CD4-positive, alpha-beta memory T cell (primary cell): ENCODE data around the gene CCDC47. TPM values are rescaled to one million over a fixed set of nuclear protein-coding genes. Genes with fewer than 3 reads are reported as not detected.

Experiments used
- CTCF ChIA-PET: fragments of 350-600 bp; sonication (Branson Sonifier 250); formaldehyde crosslinking; loops from one replicate; lab custom pipeline; 2021; ENCODE audit warnings: inconsistent platforms; ENCODE audit not compliant: partially characterized antibody; lab: Charles Lee
- POLR2A ChIA-PET: fragments of 350-600 bp; sonication (Branson Sonifier 250); formaldehyde crosslinking; loops from one replicate; lab custom pipeline; 2021; ENCODE audit not compliant: partially characterized antibody; lab: Charles Lee
- DNase-seq, 5 donors: peaks; one replicate each; pipeline versions ENCODE4 v3.0.0 to v3.0.0-alpha.2; 2020 to 2022; ENCODE audit warnings: mixed read lengths in 1 of 5
- H3K27ac ChIP-seq: one replicate; pipeline ENCODE4 v1.7.0; 2013; ENCODE audit warnings: low read depth, low read length
- H3K27me3 ChIP-seq: 2 replicates; pipeline ENCODE4 v1.7.0; 2013; ENCODE audit warnings: mild to moderate bottlenecking, low read length, moderate library complexity; ENCODE audit not compliant: insufficient read depth
- H3K36me3 ChIP-seq: 2 replicates; pipeline ENCODE4 v1.7.0; 2013; ENCODE audit warnings: mild to moderate bottlenecking, low read length, moderate library complexity; ENCODE audit not compliant: insufficient read depth
- H3K4me1 ChIP-seq: 2 replicates; pipeline ENCODE4 v1.7.0; 2013; ENCODE audit warnings: mild to moderate bottlenecking, low read length, moderate library complexity; ENCODE audit not compliant: insufficient read depth
- H3K4me3 ChIP-seq, 2 donors: one replicate each; pipeline ENCODE4 v1.7.0; 2013; ENCODE audit warnings: low read length in 2 of 2, mild to moderate bottlenecking in 1 of 2
- H3K9me3 ChIP-seq, 2 donors: one replicate each; pipeline ENCODE4 v1.7.0; 2013; ENCODE audit warnings: low read length in 2 of 2, control low read depth in 1 of 2; ENCODE audit not compliant: control insufficient read depth in 1 of 2
- H3K27ac Mint-ChIP-seq, 7 donors: one replicate each; pipeline ENCODE4 v1.8.0; 2020 to 2021; ENCODE audit warnings: mixed read lengths in 7 of 7, mild to moderate bottlenecking in 6 of 7, inconsistent platforms in 3 of 7, moderate library complexity in 3 of 7
- H3K27me3 Mint-ChIP-seq, 2 donors: one replicate each; pipeline ENCODE4 v1.8.0; 2020 to 2021; ENCODE audit warnings: mixed read lengths in 2 of 2
- H3K36me3 Mint-ChIP-seq, 2 donors: one replicate each; pipeline ENCODE4 v1.8.0; 2020 to 2021; ENCODE audit warnings: mixed read lengths in 2 of 2, inconsistent platforms in 1 of 2, mild to moderate bottlenecking in 1 of 2
- H3K4me1 Mint-ChIP-seq, 4 donors: one replicate each; pipeline ENCODE4 v1.8.0; 2020 to 2021; ENCODE audit warnings: mixed read lengths in 4 of 4, mild to moderate bottlenecking in 1 of 4
- H3K4me3 Mint-ChIP-seq, 8 donors: one replicate each; pipeline ENCODE4 v1.8.0; 2020 to 2021; ENCODE audit warnings: mixed read lengths in 8 of 8, mild to moderate bottlenecking in 7 of 8, moderate library complexity in 6 of 8, inconsistent platforms in 3 of 8
- H3K9me3 Mint-ChIP-seq, 8 donors: one replicate each; pipeline ENCODE4 v1.8.0; 2020 to 2021; ENCODE audit warnings: mixed read lengths in 8 of 8, mild to moderate bottlenecking in 5 of 8, inconsistent platforms in 3 of 8, moderate library complexity in 1 of 8
- intact Hi-C: fragments of 100-400 bp; cut with micrococcal nuclease; formaldehyde crosslinking; loops from one replicate; pipeline ENCODE4 v1.15.1; 2023
- polyA plus RNA-seq, 2 donors: library from polyadenylated mRNA; unstranded; fragments of 300-500 nt; fragmentation: Illumina TruSeq; gene quantifications; one replicate each; pipeline ENCODE4 v1.2.3, GENCODE V29; 2021
- total RNA-seq, 2 experiments: library from RNA; stranded (reverse); gene quantifications; one replicate each; pipeline ENCODE4 v1.2.3, GENCODE V29; 2021

CCDC47 gene
- total and polyA plus RNA-seq, 4 experiments from 2014 or later: 31.3 to 46.9 (median 37.9) TPM

DNA sequence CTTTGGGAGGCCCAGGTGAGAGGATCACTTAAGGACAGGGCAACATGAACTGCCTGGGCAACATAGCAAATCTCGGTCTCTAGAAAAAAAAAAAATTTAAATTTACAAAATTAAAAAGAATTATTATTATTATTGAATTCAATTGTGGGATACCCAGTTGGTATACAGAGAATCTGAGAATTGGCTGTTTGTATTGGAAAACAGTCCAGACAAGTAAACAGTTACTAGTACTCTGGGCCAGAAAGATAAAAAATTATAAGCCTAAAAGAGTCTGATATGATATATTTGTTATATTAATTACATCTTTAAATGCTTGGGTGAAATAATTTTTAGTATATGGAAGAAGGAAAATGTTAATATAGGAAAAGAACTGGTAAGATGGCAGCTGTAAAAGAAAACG, 15.0 kb downstream of the CCDC47 start:
- CTCF ChIA-PET: no interaction called here
- Mint-ChIP-seq H3K27ac (peak overlapping the region in 2 of 7 donors; percentile 25 to 48), H3K27me3 (no peaks in the 10 kb centered on the region), H3K36me3 (peaks cover 33 to 68% of the 10 kb centered on the region in 2 donors), H3K4me1 (peaks cover 0 to 1% (median 0%) of the 10 kb centered on the region in 4 donors), H3K4me3 (no peak overlapping the region), H3K9me3 (no peaks in the 10 kb centered on the region)
- no peaks in the 10 kb centered on the region for H3K4me1 ChIP-seq
- no peaks in the 10 kb centered on the region for H3K9me3 ChIP-seq
- no peaks in the 10 kb centered on the region for H3K27me3 ChIP-seq
- H3K36me3 ChIP-seq: peaks cover 63% of the 10 kb centered on the region
- no peak overlapping the region for H3K4me3 ChIP-seq
- no peak overlapping the region for H3K27ac ChIP-seq
- intact Hi-C loops: no loop called here
- POLR2A ChIA-PET: interaction anchor here (1.2 kb wide), 1 partner anchor 17 kb away, joined by 4 read pairs; no protein-coding TSS in a partner anchor
- no peak for DNase-seq

DNA sequence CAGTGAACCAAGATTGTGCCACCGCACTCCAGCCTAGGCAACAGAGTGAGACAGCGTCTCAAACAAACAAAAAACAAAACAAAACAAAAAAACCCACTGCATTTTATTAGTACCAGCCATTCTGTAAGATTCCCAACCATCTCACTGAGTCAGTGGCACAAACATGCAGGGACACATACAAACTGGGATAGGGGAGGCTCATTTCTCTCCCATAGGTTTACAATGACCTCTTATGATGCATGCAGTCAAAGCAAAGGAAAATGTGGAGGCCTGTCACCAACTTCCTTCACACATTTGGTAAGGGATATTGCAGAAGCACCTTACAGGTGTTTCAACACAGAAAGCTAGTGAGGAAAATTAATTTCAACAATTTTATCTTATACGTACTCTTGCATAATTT, 19.4 kb downstream of the CCDC47 start:
- POLR2A ChIA-PET: no interaction called here
- H3K9me3 Mint-ChIP-seq: no peaks in the 10 kb centered on the region
- CTCF ChIA-PET: no interaction called here

DNA sequence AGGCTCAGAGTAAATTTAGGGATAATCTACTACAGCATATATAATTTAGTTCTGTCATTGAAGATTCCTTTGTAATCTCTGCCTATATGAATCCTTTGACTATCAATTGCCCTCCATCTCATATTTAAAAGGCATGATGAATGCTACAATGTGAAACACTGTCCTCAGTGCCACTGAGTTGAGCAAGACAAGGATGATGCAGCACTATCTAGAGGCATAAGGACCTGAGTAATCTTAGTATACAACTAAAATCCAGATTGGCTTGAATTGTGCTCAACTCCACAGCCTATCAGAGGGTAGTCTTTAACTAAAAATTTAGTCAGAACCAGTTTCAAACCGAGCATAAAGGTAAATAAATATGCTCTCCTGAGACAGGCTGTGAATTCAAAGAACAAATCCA, 20.2 kb downstream of the CCDC47 start:
- peak overlapping the region in 1 of 8 donors; percentile 57 for H3K4me3 Mint-ChIP-seq
- Histone ChIP-seq H3K27ac (no peak overlapping the region), H3K9me3 (no peaks in the 10 kb centered on the region), H3K36me3 (peaks cover 40% of the 10 kb centered on the region), H3K4me3 (no peak overlapping the region), H3K4me1 (peaks cover 10% of the 10 kb centered on the region), H3K27me3 (no peaks in the 10 kb centered on the region)
- peaks cover 37 to 60% of the 10 kb centered on the region in 2 donors for H3K36me3 Mint-ChIP-seq
- H3K27me3 Mint-ChIP-seq: no peaks in the 10 kb centered on the region
- no peaks in the 10 kb centered on the region for H3K9me3 Mint-ChIP-seq
- CTCF ChIA-PET: interaction anchor here (1.1 kb wide), 1 partner anchor 17 kb away, joined by 3 read pairs; no protein-coding TSS in a partner anchor
- intact Hi-C loops: loop anchor here (2.0 kb wide), 1 partner anchor 14 kb away; no protein-coding TSS in a partner anchor
- H3K27ac Mint-ChIP-seq: peak overlapping the region in 2 of 7 donors; percentile 4 to 46
- POLR2A ChIA-PET: interaction anchor here (1.2 to 1.7 kb wide), 3 partner anchors 11 to 52 kb away, joined by 3 to 11 read pairs (median 5); partner anchors contain the start of genes CCDC47, DDX42 and STRADA
- no peak for DNase-seq
- peaks cover 7 to 16% (median 8%) of the 10 kb centered on the region in 4 donors for H3K4me1 Mint-ChIP-seq

More for the DNA sequence above, 19.4 kb downstream of the CCDC47 start:
- Mint-ChIP-seq H3K27ac (peak overlapping the region in 2 of 7 donors; percentile 15 to 53), H3K36me3 (peaks cover 37 to 62% of the 10 kb centered on the region in 2 donors), H3K4me3 (no peak overlapping the region), H3K4me1 (peaks cover 7 to 16% (median 8%) of the 10 kb centered on the region in 4 donors), H3K27me3 (no peaks in the 10 kb centered on the region)
- intact Hi-C loops: no loop called here
- no peak overlapping the region for H3K27ac ChIP-seq
- no peaks in the 10 kb centered on the region for H3K9me3 ChIP-seq
- DNase-seq: no peak
- peaks cover 10% of the 10 kb centered on the region for H3K4me1 ChIP-seq
- peaks cover 40% of the 10 kb centered on the region for H3K36me3 ChIP-seq
- no peaks in the 10 kb centered on the region for H3K27me3 ChIP-seq
- no peak overlapping the region for H3K4me3 ChIP-seq

DNA sequence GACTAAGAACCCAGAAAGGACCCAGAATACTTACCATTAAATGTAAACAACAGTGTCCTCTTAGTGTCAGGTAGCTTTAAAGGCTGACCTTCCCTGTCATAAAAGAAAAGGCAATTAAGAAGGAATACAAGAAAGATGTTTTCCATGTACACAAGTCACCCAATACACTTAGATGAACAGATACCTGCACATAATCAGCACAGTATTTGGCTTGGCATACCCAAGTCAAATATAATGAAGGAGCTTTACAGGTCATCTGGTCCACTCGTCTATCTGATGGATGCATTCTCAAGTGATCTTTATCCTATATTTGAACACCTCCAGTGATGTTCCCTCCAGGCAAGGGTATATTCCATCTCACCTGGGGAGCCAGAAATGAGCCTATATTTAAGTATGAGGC, 20.7 kb downstream of the CCDC47 start:
- intact Hi-C loops: loop anchor here (1.0 to 2.0 kb wide), 2 partner anchors 10 to 14 kb away; no protein-coding TSS in a partner anchor
- ChIA-PET POLR2A (interaction anchor here (0.7 to 1.7 kb wide), 5 partner anchors 10 to 746 kb away, joined by 3 to 11 read pairs (median 4); partner anchors contain the start of genes CCDC47, DDX42 and STRADA), CTCF (interaction anchor here (1.1 kb wide), 2 partner anchors 17 to 19 kb away, joined by 3 read pairs; no protein-coding TSS in a partner anchor)
- Histone ChIP-seq H3K27ac (no peak overlapping the region), H3K4me3 (no peak overlapping the region), H3K36me3 (peaks cover 36% of the 10 kb centered on the region), H3K27me3 (no peaks in the 10 kb centered on the region), H3K9me3 (no peaks in the 10 kb centered on the region), H3K4me1 (peaks cover 10% of the 10 kb centered on the region)
- no peak for DNase-seq
- peaks cover 7 to 16% (median 8%) of the 10 kb centered on the region in 4 donors for H3K4me1 Mint-ChIP-seq
- peak overlapping the region in 1 of 8 donors; percentile 57 for H3K4me3 Mint-ChIP-seq
- H3K9me3 Mint-ChIP-seq: no peaks in the 10 kb centered on the region
- H3K27me3 Mint-ChIP-seq: no peaks in the 10 kb centered on the region
- H3K36me3 Mint-ChIP-seq: peaks cover 32 to 57% of the 10 kb centered on the region in 2 donors
- peak overlapping the region in 2 of 7 donors; percentile 22 to 65 for H3K27ac Mint-ChIP-seq

DNA sequence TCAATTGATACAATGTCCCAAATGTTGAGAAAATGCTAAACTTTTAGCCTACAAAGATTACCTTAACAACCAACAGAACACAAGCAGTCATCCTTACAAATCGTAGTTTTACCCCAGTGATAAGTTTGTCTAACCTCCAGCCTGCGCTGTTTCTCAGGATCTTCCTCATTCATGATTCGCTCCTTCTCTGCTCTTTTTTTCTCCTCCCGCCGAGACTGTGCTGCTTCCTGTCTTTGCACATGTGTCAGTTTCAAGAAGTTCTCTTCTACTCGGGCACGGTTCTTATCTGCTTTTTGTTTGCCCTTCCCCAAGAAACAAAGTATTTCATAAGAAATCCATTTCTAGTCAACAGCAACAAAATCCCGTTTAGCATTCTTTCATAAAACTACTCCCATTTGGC, 21.6 kb downstream of the CCDC47 start:
- Histone ChIP-seq H3K9me3 (no peaks in the 10 kb centered on the region), H3K4me3 (no peak overlapping the region), H3K27me3 (no peaks in the 10 kb centered on the region), H3K36me3 (peaks cover 32% of the 10 kb centered on the region), H3K27ac (peak overlapping the region; percentile 33), H3K4me1 (peaks cover 10% of the 10 kb centered on the region)
- Mint-ChIP-seq H3K9me3 (no peaks in the 10 kb centered on the region), H3K27ac (peak overlapping the region; percentile 69 to 93 (median 73)), H3K4me1 (peaks cover 7 to 16% (median 8%) of the 10 kb centered on the region in 4 donors), H3K4me3 (peak overlapping the region; percentile 25 to 78 (median 61)), H3K36me3 (peaks cover 35 to 58% of the 10 kb centered on the region in 2 donors), H3K27me3 (no peaks in the 10 kb centered on the region)
- intact Hi-C loops: loop anchor here (1.0 to 2.0 kb wide), 2 partner anchors 10 to 15 kb away; no protein-coding TSS in a partner anchor
- CTCF ChIA-PET: interaction anchor here (1.1 to 1.2 kb wide), 3 partner anchors 16 to 20 kb away, joined by 3 read pairs; no protein-coding TSS in a partner anchor
- peak in 4 of 5 donors; percentile 10 to 25 (median 18) for DNase-seq
- POLR2A ChIA-PET: interaction anchor here (0.8 to 1.8 kb wide), 4 partner anchors 9 to 81 kb away, joined by 4 to 11 read pairs (median 6); partner anchors contain the start of gene STRADA

DNA sequence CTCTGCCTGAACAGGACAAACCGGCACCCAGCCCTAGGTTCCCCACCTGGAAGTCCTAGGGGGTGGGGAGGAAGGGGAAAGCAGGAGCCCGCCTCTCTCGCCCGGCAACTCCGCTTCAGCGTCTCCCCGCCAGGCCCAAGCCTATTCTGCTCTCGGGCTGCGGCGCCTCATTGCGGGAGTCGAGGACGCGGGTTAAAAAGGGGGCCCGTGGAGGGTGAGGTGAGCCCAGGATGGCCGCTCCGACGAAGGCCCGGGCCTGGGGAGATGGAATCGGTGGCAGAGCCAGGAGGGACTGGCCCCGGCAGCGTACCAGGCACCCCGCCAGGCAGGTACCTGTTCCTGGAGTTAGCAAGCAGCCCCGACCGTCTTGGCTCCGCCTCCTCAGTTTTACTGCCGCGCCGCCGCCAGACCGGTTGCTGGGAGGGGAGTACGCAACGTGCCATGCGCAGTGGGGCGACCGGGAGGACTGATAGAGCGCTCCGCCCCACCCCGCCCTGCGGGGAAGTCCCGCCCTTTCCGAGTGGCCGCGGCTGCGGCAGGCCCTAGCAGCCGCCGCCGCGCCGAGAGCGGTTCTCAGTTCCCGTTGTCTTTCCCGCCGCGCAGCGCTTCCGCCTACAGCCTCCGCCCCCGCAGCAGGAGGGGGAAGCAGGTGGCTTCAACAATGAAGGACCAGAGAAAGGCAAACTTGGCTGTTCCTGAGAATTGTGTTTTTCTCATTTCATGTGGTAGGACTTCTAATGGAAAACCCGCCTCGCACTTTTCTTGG, 31.8 kb downstream of the CCDC47 start, which contains the start of gene STRADA:
Gene STRADA (minus strand): TSS at position 392 of the 766 bp plus-strand sequence. CDS start 13,430 bp downstream, outside the sequence.
- H3K9me3 Mint-ChIP-seq: no peaks in the 10 kb centered on the region
- Histone ChIP-seq H3K27me3 (no peaks in the 10 kb centered on the region), H3K4me3 (peak within 1 kb of the TSS; percentile 78 to 81), H3K36me3 (peaks cover 9% of the 10 kb centered on the region), H3K4me1 (peaks cover 14% of the 10 kb centered on the region), H3K9me3 (no peaks in the 10 kb centered on the region), H3K27ac (peak within 1 kb of the TSS; percentile 88)
- peak within 1 kb of the TSS; percentile 88 to 98 (median 97) for H3K27ac Mint-ChIP-seq
- DNase-seq: peak; percentile 97 to 99 (median 99)
- H3K4me3 Mint-ChIP-seq: peak within 1 kb of the TSS; percentile 87 to 96 (median 92)
- intact Hi-C loops: loop anchor here (1.0 kb wide), 7 partner anchors 11 to 119 kb away; partner anchors contain the start of genes CCDC47, FTSJ3, MAP3K3 and PSMC5
- CTCF ChIA-PET: interaction anchor here (0.9 to 3.2 kb wide), 6 partner anchors 9 to 43 kb away, joined by 3 to 16 read pairs (median 6); partner anchors contain the start of genes CCDC47, DDX42 and LIMD2
- POLR2A ChIA-PET: interaction anchor here (0.7 to 17.5 kb wide), 25 partner anchors 9 to 766 kb away, joined by 3 to 364 read pairs (median 7); partner anchors contain the start of genes CCDC47, CEP95, DCAF7 and DDX42
- peaks cover 14 to 32% (median 24%) of the 10 kb centered on the region in 4 donors for H3K4me1 Mint-ChIP-seq
- H3K36me3 Mint-ChIP-seq: peaks cover 9 to 23% of the 10 kb centered on the region in 2 donors
- no peaks in the 10 kb centered on the region for H3K27me3 Mint-ChIP-seq
